CD4-positive, alpha-beta T cell treated with Interleukin-15 for 1 hour (primary cell): ENCODE data around the gene ZNF558.

Experiments used
- DNase-seq: peaks from one replicate; pipeline ENCODE4 v3.0.0-alpha.2; 2020

Gene ZNF558

GRCh38 chr19:8832132-8833021, at the start of gene ZNF558, which contains the start of gene MBD3L1:
Gene ZNF558, minus strand, starts transcription at chr19:8832304. Its CDS starts 9,645 bp downstream, at chr19:8822659.
Gene MBD3L1, plus strand, starts transcription at chr19:8832377. Its CDS starts 10,302 bp downstream, at chr19:8842679.
- DNase-seq: peak; percentile 100

- no peak for DNase-seq
Observed at GRCh38 chr19:8881512-8881911, 49.4 kb upstream of the ZNF558 start.

GRCh38 chr19:8880868-8881488, 48.9 kb upstream of the ZNF558 start:
- DNase-seq: no peak

- no peak for DNase-seq
Observed at GRCh38 chr19:8877854-8878705, 46.0 kb upstream of the ZNF558 start.

GRCh38 chr19:8866344-8866743, 34.2 kb upstream of the ZNF558 start:
- no peak for DNase-seq

GRCh38 chr19:8858260-8858659, 26.2 kb upstream of the ZNF558 start:
- DNase-seq: no peak

GRCh38 chr19:8850488-8850887, 18.4 kb upstream of the ZNF558 start:
- DNase-seq: no peak

- DNase-seq: no peak
Observed at GRCh38 chr19:8849232-8849631, 17.1 kb upstream of the ZNF558 start.

GRCh38 chr19:8846819-8847218, 14.7 kb upstream of the ZNF558 start:
- DNase-seq: no peak

GRCh38 chr19:8840708-8841107, 8.6 kb upstream of the ZNF558 start:
- no peak for DNase-seq

GRCh38 chr19:8835877-8836276, 3.8 kb upstream of the ZNF558 start:
- no peak for DNase-seq

GRCh38 chr19:8835446-8835845, 3.3 kb upstream of the ZNF558 start:
- DNase-seq: no peak

- DNase-seq: no peak
Observed at GRCh38 chr19:8831832-8832131, 322 bp downstream of the ZNF558 start.

GRCh38 chr19:8831373-8831772, 731 bp downstream of the ZNF558 start:
- no peak for DNase-seq

- no peak for DNase-seq
Observed at GRCh38 chr19:8827277-8827676, 4.8 kb downstream of the ZNF558 start.

GRCh38 chr19:8826371-8826770, 5.7 kb downstream of the ZNF558 start:
- no peak for DNase-seq

- no peak for DNase-seq
Observed at GRCh38 chr19:8821748-8822241, 10.3 kb downstream of the ZNF558 start.

- no peak for DNase-seq
Observed at GRCh38 chr19:8820234-8820633, 11.9 kb downstream of the ZNF558 start.

GRCh38 chr19:8815780-8816179, 16.3 kb downstream of the ZNF558 start:
- DNase-seq: no peak

- no peak for DNase-seq
Observed at GRCh38 chr19:8814176-8814575, 17.9 kb downstream of the ZNF558 start.

GRCh38 chr19:8811315-8812172, 20.6 kb downstream of the ZNF558 start:
- no peak for DNase-seq

- DNase-seq: no peak
Observed at GRCh38 chr19:8806661-8807060, 25.4 kb downstream of the ZNF558 start.
